ENCODE results near the gene SATL1. TPM values are rescaled to one million over a fixed set of nuclear protein-coding genes. Genes with fewer than 3 reads are reported as not detected.
A peak's percentile ranks its signal among the peaks of the same experiment; 100 is the strongest.

SATL1 gene
- total RNA-seq, 1 donor = not detected

DNA sequence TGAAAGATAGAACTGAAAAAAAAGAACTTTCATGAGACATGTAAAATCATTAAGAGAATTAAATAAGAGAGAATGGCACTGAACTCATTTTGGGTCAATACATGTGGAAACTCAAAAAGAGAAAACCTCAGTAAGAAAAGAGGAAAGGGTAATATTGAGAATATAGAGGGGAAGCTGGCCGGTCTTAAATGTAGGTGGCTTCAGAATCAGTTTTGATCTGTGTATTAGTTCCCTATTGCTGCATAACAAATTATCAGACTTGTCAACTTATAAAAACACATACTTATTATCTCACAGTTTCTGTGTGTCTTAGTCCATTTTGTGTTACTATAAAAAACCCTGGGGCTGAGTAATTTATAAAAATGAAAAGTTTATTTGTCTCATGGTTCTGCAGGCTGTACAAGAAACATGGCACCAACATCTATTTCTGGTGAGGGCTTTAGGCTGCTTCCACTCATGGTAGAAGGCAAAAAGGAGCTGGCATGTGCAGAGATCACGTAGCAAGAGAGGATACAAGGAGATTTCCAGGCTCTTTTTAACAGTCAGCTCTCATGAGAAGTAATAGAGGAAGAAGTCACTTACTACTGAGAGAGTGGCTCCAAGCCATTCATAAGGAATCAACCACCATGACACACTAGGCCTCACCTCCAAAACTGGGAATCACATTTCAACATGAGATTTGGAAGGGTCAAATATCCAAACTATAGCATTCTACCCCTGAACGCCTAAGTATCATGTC lies 29.6 kb downstream of the SATL1 start:
- Histone ChIP-seq H3K4me2 (ENCODE audit: insufficient read depth, low read length) (no peak overlapping the region), H3K4me3 (ENCODE audit: insufficient read depth, low read length) (no peak overlapping the region), H4K20me1 (ENCODE audit: insufficient read depth, low read length) (no peaks in the 10 kb centered on the region), H3K9me3 (ENCODE audit: low read depth, low read length) (no peaks in the 10 kb centered on the region), H3K27me3 (ENCODE audit: insufficient read depth, low read length) (no peaks in the 10 kb centered on the region), H3K36me3 (ENCODE audit: insufficient read depth, low read length) (no peaks in the 10 kb centered on the region), H3K4me1 (ENCODE audit: insufficient read depth, low read length) (no peaks in the 10 kb centered on the region), H2AFZ (ENCODE audit: low read length) (no peak overlapping the region), H3K27ac (ENCODE audit: low read depth, low read length) (no peak overlapping the region), H3K79me2 (ENCODE audit: insufficient read depth, low read length) (no peaks in the 10 kb centered on the region)
- peak; percentile 14 for DNase-seq (ENCODE audit: insufficient read length, low spot score, missing footprints)
- TF ChIP-seq, protein P1, sequence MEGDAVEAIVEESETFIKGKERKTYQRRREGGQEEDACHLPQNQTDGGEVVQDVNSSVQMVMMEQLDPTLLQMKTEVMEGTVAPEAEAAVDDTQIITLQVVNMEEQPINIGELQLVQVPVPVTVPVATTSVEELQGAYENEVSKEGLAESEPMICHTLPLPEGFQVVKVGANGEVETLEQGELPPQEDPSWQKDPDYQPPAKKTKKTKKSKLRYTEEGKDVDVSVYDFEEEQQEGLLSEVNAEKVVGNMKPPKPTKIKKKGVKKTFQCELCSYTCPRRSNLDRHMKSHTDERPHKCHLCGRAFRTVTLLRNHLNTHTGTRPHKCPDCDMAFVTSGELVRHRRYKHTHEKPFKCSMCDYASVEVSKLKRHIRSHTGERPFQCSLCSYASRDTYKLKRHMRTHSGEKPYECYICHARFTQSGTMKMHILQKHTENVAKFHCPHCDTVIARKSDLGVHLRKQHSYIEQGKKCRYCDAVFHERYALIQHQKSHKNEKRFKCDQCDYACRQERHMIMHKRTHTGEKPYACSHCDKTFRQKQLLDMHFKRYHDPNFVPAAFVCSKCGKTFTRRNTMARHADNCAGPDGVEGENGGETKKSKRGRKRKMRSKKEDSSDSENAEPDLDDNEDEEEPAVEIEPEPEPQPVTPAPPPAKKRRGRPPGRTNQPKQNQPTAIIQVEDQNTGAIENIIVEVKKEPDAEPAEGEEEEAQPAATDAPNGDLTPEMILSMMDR (IDR thresholded peaks at IDR 0.05; ENCODE audit: extremely low read depth, low read depth, low read length) = no peak

DNA sequence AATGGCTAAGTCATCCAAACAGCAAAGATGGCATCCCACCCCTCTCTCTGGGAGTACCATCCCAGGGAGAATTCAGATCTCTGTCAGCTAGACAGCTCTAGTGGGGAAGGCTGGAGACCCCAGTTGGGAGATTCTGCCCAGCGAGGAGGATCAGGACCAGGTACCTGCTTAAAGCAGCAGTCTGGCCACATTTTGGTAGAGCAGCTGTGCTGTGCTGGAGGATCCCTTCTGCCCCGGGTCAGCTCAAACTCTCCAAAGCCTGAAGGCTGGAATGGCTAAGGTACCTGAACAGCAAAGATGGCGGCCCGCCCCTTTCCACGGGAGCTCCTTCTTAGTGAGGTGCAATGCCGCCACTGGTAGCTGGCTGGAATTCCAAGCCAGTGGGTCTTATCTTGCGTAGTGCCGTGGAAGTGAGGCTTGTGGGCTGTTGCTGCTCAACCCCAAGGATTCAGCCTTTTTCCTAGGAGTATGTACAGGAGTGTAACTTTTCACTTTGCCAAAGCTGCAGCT lies 40.1 kb downstream of the SATL1 start:
- Histone ChIP-seq H3K4me3 (ENCODE audit: insufficient read depth, low read length) (no peak overlapping the region), H4K20me1 (ENCODE audit: insufficient read depth, low read length) (no peaks in the 10 kb centered on the region), H3K27me3 (ENCODE audit: insufficient read depth, low read length) (no peaks in the 10 kb centered on the region), H3K36me3 (ENCODE audit: insufficient read depth, low read length) (no peaks in the 10 kb centered on the region), H3K27ac (ENCODE audit: low read depth, low read length) (no peak overlapping the region), H2AFZ (ENCODE audit: low read length) (no peak overlapping the region), H3K4me2 (ENCODE audit: insufficient read depth, low read length) (no peak overlapping the region), H3K9me3 (ENCODE audit: low read depth, low read length) (no peaks in the 10 kb centered on the region), H3K79me2 (ENCODE audit: insufficient read depth, low read length) (no peaks in the 10 kb centered on the region), H3K4me1 (ENCODE audit: insufficient read depth, low read length) (no peaks in the 10 kb centered on the region)
- TF ChIP-seq, protein P1 (IDR thresholded peaks at IDR 0.05; ENCODE audit: extremely low read depth, low read depth, low read length) = no peak
- DNase-seq (ENCODE audit: insufficient read length, low spot score, missing footprints) = no peak

DNA sequence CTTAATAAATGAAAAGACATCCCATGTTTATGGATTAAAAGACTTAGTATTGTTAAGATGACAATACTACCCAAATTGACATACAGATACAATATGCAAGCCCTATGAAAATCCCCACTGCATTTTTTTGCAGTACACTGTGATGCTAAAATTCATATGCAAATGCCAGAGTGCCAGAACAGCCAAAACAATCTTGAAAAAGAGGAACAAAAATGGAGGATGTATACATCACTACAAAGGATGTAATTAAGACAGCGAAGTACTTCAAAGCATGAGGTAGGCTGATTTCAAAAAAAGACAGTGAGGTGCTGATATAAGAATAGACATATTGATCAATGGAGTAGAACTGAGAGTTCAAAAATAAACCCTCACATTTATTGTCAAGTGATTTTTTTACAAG lies 47.3 kb downstream of the SATL1 start:
- no peaks in the 10 kb centered on the region for H3K4me1 ChIP-seq (ENCODE audit: insufficient read depth, low read length)
- no peaks in the 10 kb centered on the region for H3K9me3 ChIP-seq (ENCODE audit: low read depth, low read length)
- TF ChIP-seq, protein P1 (IDR thresholded peaks at IDR 0.05; ENCODE audit: extremely low read depth, low read depth, low read length) = no peak
- H3K36me3 ChIP-seq (ENCODE audit: insufficient read depth, low read length) = no peaks in the 10 kb centered on the region
- no peaks in the 10 kb centered on the region for H3K79me2 ChIP-seq (ENCODE audit: insufficient read depth, low read length)
- H3K4me2 ChIP-seq (ENCODE audit: insufficient read depth, low read length) = no peak overlapping the region
- no peaks in the 10 kb centered on the region for H3K27me3 ChIP-seq (ENCODE audit: insufficient read depth, low read length)
- no peak overlapping the region for H3K4me3 ChIP-seq (ENCODE audit: insufficient read depth, low read length)
- H3K27ac ChIP-seq (ENCODE audit: low read depth, low read length) = no peak overlapping the region
- no peaks in the 10 kb centered on the region for H4K20me1 ChIP-seq (ENCODE audit: insufficient read depth, low read length)
- H2AFZ ChIP-seq (ENCODE audit: low read length) = no peak overlapping the region
- DNase-seq (ENCODE audit: insufficient read length, low spot score, missing footprints) = no peak

DNA sequence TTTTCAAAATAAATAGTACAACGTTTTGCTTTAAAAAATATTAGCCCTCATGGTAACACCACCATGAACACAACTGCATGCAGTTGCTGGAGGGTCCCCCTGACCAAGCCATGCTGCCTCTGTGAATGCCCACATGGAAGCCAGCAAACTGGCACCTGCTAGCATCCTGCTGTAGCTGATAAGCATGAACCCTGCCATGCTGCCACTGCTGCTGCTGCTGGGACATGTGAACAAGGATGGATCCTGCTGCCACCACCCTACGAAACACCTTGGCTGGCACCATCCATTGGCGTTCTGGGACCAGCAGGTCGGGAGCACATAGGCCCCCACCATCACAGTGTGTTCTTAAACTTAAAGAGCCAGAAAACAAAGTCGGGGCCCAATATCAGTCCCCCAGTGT lies 83.9 kb downstream of the SATL1 start:
- H3K36me3 ChIP-seq (ENCODE audit: insufficient read depth, low read length) = no peaks in the 10 kb centered on the region
- no peaks in the 10 kb centered on the region for H3K4me1 ChIP-seq (ENCODE audit: insufficient read depth, low read length)
- no peaks in the 10 kb centered on the region for H3K27me3 ChIP-seq (ENCODE audit: insufficient read depth, low read length)
- H4K20me1 ChIP-seq (ENCODE audit: insufficient read depth, low read length) = no peaks in the 10 kb centered on the region
- H3K4me3 ChIP-seq (ENCODE audit: insufficient read depth, low read length) = no peak overlapping the region
- H3K79me2 ChIP-seq (ENCODE audit: insufficient read depth, low read length) = no peaks in the 10 kb centered on the region
- H3K4me2 ChIP-seq (ENCODE audit: insufficient read depth, low read length) = no peak overlapping the region
- TF ChIP-seq, protein P1 (IDR thresholded peaks at IDR 0.05; ENCODE audit: extremely low read depth, low read depth, low read length) = no peak
- H3K27ac ChIP-seq (ENCODE audit: low read depth, low read length) = no peak overlapping the region
- DNase-seq (ENCODE audit: insufficient read length, low spot score, missing footprints) = no peak
- H3K9me3 ChIP-seq (ENCODE audit: low read depth, low read length) = no peaks in the 10 kb centered on the region
- no peak overlapping the region for H2AFZ ChIP-seq (ENCODE audit: low read length)

Measured in osteoblast (primary cell).